KMS-11 (cell line): ENCODE results near the gene CCDC169.
"Not testable (repeated sequence)": the region's sequence is repeated elsewhere in the genome, so short reads cannot be mapped to it uniquely, and the experiment has no call there.

Experiments
- H2AFZ ChIP-seq: fragments of 200-600 bp; sonication (generic); 2 replicates; pipeline ENCODE4 v1.6.1; 2016; ENCODE audit warnings: antibody characterized with exemption, mixed run types, low read depth
- H3K27ac ChIP-seq: fragments of 200-600 bp; sonication (generic); 2 replicates; pipeline ENCODE4 v1.6.1; 2016; ENCODE audit warnings: mild to moderate bottlenecking, mixed run types
- H3K27me3 ChIP-seq: fragments of 200-600 bp; sonication (generic); 2 replicates; pipeline ENCODE4 v1.6.1; 2017; ENCODE audit warnings: mild to moderate bottlenecking, low read depth, mixed run types, moderate library complexity; ENCODE audit not compliant: insufficient read depth
- H3K36me3 ChIP-seq: fragments of 200-600 bp; sonication (generic); 2 replicates; pipeline ENCODE4 v1.6.1; 2017; ENCODE audit warnings: mild to moderate bottlenecking, mixed run types; ENCODE audit not compliant: insufficient read depth
- H3K4me1 ChIP-seq: fragments of 200-600 bp; sonication (generic); 2 replicates; pipeline ENCODE4 v1.6.1; 2016; ENCODE audit warnings: mild to moderate bottlenecking, low read depth, mixed run types; ENCODE audit not compliant: poor library complexity, severe bottlenecking
- H3K4me2 ChIP-seq: fragments of 200-600 bp; sonication (generic); 2 replicates; pipeline ENCODE4 v1.7.0; 2016; ENCODE audit warnings: mild to moderate bottlenecking, mixed run types
- H3K4me3 ChIP-seq: fragments of 200-600 bp; sonication (generic); IDR thresholded peaks from 2 replicates; pipeline ENCODE4 v1.6.1; 2017; ENCODE audit warnings: low read depth, low read length, mixed read lengths; ENCODE audit not compliant: insufficient read depth
- H3K79me2 ChIP-seq: fragments of 200-600 bp; sonication (generic); 2 replicates; pipeline ENCODE4 v1.6.1; 2016; ENCODE audit warnings: low read depth, mixed run types; ENCODE audit not compliant: insufficient read depth
- H3K9ac ChIP-seq: fragments of 200-600 bp; sonication (generic); 2 replicates; pipeline ENCODE4 v1.6.1; 2016; ENCODE audit warnings: mild to moderate bottlenecking, mixed run types
- H4K20me1 ChIP-seq: fragments of 200-600 bp; sonication (generic); 2 replicates; pipeline ENCODE4 v1.6.1; 2016; ENCODE audit warnings: mild to moderate bottlenecking, mixed run types; ENCODE audit not compliant: insufficient read depth
- CTCF ChIP-seq: fragments of 200-600 bp; sonication (generic); conservative IDR thresholded peaks from 2 replicates; pipeline ENCODE4 v1.6.1; 2017; ENCODE audit warnings: low read depth, mild to moderate bottlenecking, antibody characterized with exemption, low read length, moderate library complexity, mixed read lengths

CCDC169 gene

GRCh38 chr13:36341718-36342117 lies 44.1 kb upstream of the CCDC169 start:
- no peak overlapping the region for H3K27ac ChIP-seq
- H4K20me1 ChIP-seq: no peaks in the 10 kb centered on the region
- no peaks in the 10 kb centered on the region for H3K27me3 ChIP-seq
- TF ChIP-seq CTCF: no peak
- no peak overlapping the region for H3K9ac ChIP-seq
- no peak overlapping the region for H3K4me3 ChIP-seq
- no peak overlapping the region for H3K4me2 ChIP-seq
- no peaks in the 10 kb centered on the region for H3K36me3 ChIP-seq
- H2AFZ ChIP-seq: no peak overlapping the region
- peaks cover 6% of the 10 kb centered on the region; the same call in 1 of the 2 replicates for H3K79me2 ChIP-seq
- peaks cover 6% of the 10 kb centered on the region for H3K4me1 ChIP-seq

GRCh38 chr13:36339600-36340155 lies 42.1 kb upstream of the CCDC169 start:
- Histone ChIP-seq H3K4me1 (peaks cover 3% of the 10 kb centered on the region), H3K4me3 (no peak overlapping the region), H3K79me2 (peaks cover 6% of the 10 kb centered on the region; the same call in 1 of the 2 replicates), H4K20me1 (no peaks in the 10 kb centered on the region), H3K36me3 (no peaks in the 10 kb centered on the region), H3K4me2 (no peak overlapping the region), H3K27ac (no peak overlapping the region), H3K9ac (no peak overlapping the region), H2AFZ (no peak overlapping the region), H3K27me3 (no peaks in the 10 kb centered on the region)
- TF ChIP-seq CTCF: no peak

GRCh38 chr13:36337938-36338641 lies 40.5 kb upstream of the CCDC169 start:
- no peak for TF ChIP-seq CTCF
- Histone ChIP-seq H3K4me3 (no peak overlapping the region), H3K9ac (no peak overlapping the region), H3K27me3 (no peaks in the 10 kb centered on the region), H3K4me1 (no peaks in the 10 kb centered on the region), H3K79me2 (peaks cover 6% of the 10 kb centered on the region; the same call in 1 of the 2 replicates), H3K4me2 (no peak overlapping the region), H3K27ac (no peak overlapping the region), H4K20me1 (no peaks in the 10 kb centered on the region), H3K36me3 (no peaks in the 10 kb centered on the region), H2AFZ (no peak overlapping the region)

- Histone ChIP-seq H4K20me1 (no peaks in the 10 kb centered on the region), H3K79me2 (no peaks in the 10 kb centered on the region), H3K4me3 (no peak overlapping the region), H3K9ac (no peak overlapping the region), H3K36me3 (no peaks in the 10 kb centered on the region), H3K4me1 (peaks cover 1% of the 10 kb centered on the region), H3K4me2 (no peak overlapping the region), H3K27me3 (no peaks in the 10 kb centered on the region), H2AFZ (no peak overlapping the region), H3K27ac (no peak overlapping the region)
- TF ChIP-seq CTCF: no peak
Measured at GRCh38 chr13:36332986-36333385, 35.4 kb upstream of the CCDC169 start.

GRCh38 chr13:36332255-36332654 lies 34.6 kb upstream of the CCDC169 start:
- H2AFZ ChIP-seq, H3K79me2 ChIP-seq, H3K9ac ChIP-seq, H3K4me1 ChIP-seq, H3K4me2 ChIP-seq, H3K4me3 ChIP-seq, H3K27ac ChIP-seq, H4K20me1 ChIP-seq, H3K36me3 ChIP-seq, H3K27me3 ChIP-seq: not testable (repeated sequence)
